ENCODE data around the gene MANBA. TPM values are rescaled to one million over a fixed set of nuclear protein-coding genes. Genes with fewer than 3 reads are reported as not detected.

MANBA gene
- total and polyA plus RNA-seq, 2 of the 13 experiments (the other 11 are each of a cell fraction or from before 2014, with no cell fraction given), result 11.7 to 33.3 TPM

DNA sequence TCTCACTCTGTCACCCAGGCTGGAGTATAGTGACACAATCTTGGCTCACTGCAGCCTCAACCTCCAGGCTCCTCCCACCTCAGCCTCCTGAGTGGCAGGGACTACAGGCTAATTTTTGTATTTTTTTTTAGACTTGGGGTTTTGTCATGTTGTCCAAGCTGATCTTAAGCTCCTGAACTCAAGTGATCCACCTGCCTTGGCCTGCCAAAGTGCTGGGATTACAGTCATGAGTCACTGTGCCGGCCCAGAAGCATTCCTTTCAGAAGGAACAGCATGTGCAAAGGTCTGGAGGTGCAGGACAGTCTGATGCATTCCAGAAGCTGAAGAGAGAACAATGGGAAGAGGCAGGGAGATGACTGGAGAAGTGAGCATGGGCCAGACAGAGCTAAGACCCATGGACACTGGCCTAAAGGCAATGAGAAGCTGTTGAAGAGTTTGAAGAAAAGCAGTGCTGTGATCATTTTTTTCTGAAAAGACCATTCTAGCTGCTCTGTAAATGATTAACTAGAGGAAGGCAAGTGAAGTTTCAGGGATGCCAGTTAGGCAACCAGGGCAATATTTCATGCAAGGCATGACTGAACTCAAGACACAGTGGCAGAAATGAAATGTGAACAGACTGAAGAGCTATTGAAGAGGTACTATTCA is 43.2 kb downstream of the MANBA start (continued):
- peak; percentile 51; the same call in 1 of the 2 replicates for TF ChIP-seq ZNF24 (IDR thresholded peaks at IDR 0.05)
- no peak for TF ChIP-seq ZKSCAN1 (IDR thresholded peaks at IDR 0.05; ENCODE audit: low read length)
- TF ChIP-seq, protein P1, sequence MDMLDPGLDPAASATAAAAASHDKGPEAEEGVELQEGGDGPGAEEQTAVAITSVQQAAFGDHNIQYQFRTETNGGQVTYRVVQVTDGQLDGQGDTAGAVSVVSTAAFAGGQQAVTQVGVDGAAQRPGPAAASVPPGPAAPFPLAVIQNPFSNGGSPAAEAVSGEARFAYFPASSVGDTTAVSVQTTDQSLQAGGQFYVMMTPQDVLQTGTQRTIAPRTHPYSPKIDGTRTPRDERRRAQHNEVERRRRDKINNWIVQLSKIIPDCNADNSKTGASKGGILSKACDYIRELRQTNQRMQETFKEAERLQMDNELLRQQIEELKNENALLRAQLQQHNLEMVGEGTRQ (IDR thresholded peaks at IDR 0.05; ENCODE audit: low read depth, low read length), result no peak
- TF ChIP-seq, protein P1 (CRISPR knock-in tag; IDR thresholded peaks at IDR 0.05; ENCODE audit: borderline replicate concordance), result no peak
- TF ChIP-seq ARNTL (CRISPR knock-in tag; IDR thresholded peaks at IDR 0.05), result no peak
- TF ChIP-seq TBX2 (CRISPR knock-in tag; IDR thresholded peaks at IDR 0.05; ENCODE audit: borderline replicate concordance), result peak; percentile 55; the same call in 1 of the 2 replicates
- TF ChIP-seq ZNF460 (CRISPR knock-in tag; IDR thresholded peaks at IDR 0.05; ENCODE audit: borderline replicate concordance), result no peak
- peak; percentile 80 for TF ChIP-seq CEBPG (CRISPR knock-in tag; IDR thresholded peaks at IDR 0.05)
- TF ChIP-seq ZNF17 (CRISPR knock-in tag; IDR thresholded peaks at IDR 0.05), result no peak
- TF ChIP-seq ZFYVE20 (CRISPR knock-in tag; IDR thresholded peaks at IDR 0.05; ENCODE audit: borderline replicate concordance, low read depth), result no peak
- TF ChIP-seq RBM22 (optimal IDR thresholded peaks at IDR 0.05; ENCODE audit: low read length), result no peak
- no peak for TF ChIP-seq ZNF841 (CRISPR knock-in tag; IDR thresholded peaks at IDR 0.05; ENCODE audit: borderline replicate concordance)
- no peak for TF ChIP-seq ZNF766 (CRISPR knock-in tag; IDR thresholded peaks at IDR 0.05; ENCODE audit: borderline replicate concordance)
- TF ChIP-seq, protein P2, sequence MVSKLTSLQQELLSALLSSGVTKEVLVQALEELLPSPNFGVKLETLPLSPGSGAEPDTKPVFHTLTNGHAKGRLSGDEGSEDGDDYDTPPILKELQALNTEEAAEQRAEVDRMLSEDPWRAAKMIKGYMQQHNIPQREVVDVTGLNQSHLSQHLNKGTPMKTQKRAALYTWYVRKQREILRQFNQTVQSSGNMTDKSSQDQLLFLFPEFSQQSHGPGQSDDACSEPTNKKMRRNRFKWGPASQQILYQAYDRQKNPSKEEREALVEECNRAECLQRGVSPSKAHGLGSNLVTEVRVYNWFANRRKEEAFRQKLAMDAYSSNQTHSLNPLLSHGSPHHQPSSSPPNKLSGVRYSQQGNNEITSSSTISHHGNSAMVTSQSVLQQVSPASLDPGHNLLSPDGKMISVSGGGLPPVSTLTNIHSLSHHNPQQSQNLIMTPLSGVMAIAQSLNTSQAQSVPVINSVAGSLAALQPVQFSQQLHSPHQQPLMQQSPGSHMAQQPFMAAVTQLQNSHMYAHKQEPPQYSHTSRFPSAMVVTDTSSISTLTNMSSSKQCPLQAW (CRISPR knock-in tag; IDR thresholded peaks at IDR 0.05), result peak; percentile 81
- TF ChIP-seq, protein P3, sequence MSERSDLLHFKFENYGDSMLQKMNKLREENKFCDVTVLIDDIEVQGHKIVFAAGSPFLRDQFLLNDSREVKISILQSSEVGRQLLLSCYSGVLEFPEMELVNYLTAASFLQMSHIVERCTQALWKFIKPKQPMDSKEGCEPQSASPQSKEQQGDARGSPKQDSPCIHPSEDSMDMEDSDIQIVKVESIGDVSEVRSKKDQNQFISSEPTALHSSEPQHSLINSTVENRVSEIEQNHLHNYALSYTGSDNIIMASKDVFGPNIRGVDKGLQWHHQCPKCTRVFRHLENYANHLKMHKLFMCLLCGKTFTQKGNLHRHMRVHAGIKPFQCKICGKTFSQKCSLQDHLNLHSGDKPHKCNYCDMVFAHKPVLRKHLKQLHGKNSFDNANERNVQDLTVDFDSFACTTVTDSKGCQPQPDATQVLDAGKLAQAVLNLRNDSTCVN (CRISPR knock-in tag; IDR thresholded peaks at IDR 0.05; ENCODE audit: borderline replicate concordance), result peak; percentile 84
- TF ChIP-seq MIXL1 (CRISPR knock-in tag; IDR thresholded peaks at IDR 0.05), result no peak
- TF ChIP-seq, protein P4, sequence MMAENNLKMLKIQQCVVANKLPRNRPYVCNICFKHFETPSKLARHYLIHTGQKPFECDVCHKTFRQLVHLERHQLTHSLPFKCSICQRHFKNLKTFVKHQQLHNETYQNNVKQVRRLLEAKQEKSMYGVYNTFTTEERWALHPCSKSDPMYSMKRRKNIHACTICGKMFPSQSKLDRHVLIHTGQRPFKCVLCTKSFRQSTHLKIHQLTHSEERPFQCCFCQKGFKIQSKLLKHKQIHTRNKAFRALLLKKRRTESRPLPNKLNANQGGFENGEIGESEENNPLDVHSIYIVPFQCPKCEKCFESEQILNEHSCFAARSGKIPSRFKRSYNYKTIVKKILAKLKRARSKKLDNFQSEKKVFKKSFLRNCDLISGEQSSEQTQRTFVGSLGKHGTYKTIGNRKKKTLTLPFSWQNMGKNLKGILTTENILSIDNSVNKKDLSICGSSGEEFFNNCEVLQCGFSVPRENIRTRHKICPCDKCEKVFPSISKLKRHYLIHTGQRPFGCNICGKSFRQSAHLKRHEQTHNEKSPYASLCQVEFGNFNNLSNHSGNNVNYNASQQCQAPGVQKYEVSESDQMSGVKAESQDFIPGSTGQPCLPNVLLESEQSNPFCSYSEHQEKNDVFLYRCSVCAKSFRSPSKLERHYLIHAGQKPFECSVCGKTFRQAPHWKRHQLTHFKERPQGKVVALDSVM (CRISPR knock-in tag; IDR thresholded peaks at IDR 0.05), result peak; percentile 75
- TF ChIP-seq ZFP36L2 (CRISPR knock-in tag; IDR thresholded peaks at IDR 0.05), result no peak
- peak; percentile 97 for TF ChIP-seq ZMYM2 (CRISPR knock-in tag; IDR thresholded peaks at IDR 0.05)
- no peak for TF ChIP-seq MAFF (IDR thresholded peaks at IDR 0.05; ENCODE audit: low read depth, low read length)
- TF ChIP-seq ZNF282 (IDR thresholded peaks at IDR 0.05; ENCODE audit: partially characterized antibody), result no peak
- no peak for TF ChIP-seq NRL (CRISPR knock-in tag; IDR thresholded peaks at IDR 0.05; ENCODE audit: borderline replicate concordance)
- TF ChIP-seq SP140L (CRISPR knock-in tag; IDR thresholded peaks at IDR 0.05; ENCODE audit: borderline replicate concordance), result no peak
- TF ChIP-seq, protein P5, sequence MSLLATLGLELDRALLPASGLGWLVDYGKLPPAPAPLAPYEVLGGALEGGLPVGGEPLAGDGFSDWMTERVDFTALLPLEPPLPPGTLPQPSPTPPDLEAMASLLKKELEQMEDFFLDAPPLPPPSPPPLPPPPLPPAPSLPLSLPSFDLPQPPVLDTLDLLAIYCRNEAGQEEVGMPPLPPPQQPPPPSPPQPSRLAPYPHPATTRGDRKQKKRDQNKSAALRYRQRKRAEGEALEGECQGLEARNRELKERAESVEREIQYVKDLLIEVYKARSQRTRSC (CRISPR knock-in tag; IDR thresholded peaks at IDR 0.05; ENCODE audit: low read depth), result no peak
